Liver (tissue), 9 donors: ENCODE measurements around the gene MYRFL. TPM values are rescaled to one million over a fixed set of nuclear protein-coding genes. Genes with fewer than 3 reads are reported as not detected.

Experiments used
- DNase-seq: peaks from one replicate; pipeline ENCODE4 v3.0.0-alpha.2; 2017; ENCODE audit warnings: low spot score
- H3K27ac ChIP-seq, 2 donors: one replicate each; pipeline ENCODE4 v1.7.0; 2013; ENCODE audit warnings: inconsistent platforms in 2 of 2, low read length in 2 of 2, control low read depth in 1 of 2, low read depth in 1 of 2, mild to moderate bottlenecking in 1 of 2
- H3K27me3 ChIP-seq, 4 donors: one replicate each; pipeline versions ENCODE4 v1.6.1 to v1.7.0; 2013; ENCODE audit warnings: low read length in 3 of 4, inconsistent platforms in 1 of 4, mild to moderate bottlenecking in 1 of 4, moderate library complexity in 1 of 4; ENCODE audit not compliant: control insufficient read depth in 4 of 4, insufficient read depth in 4 of 4
- H3K36me3 ChIP-seq, 4 donors: one replicate each; pipeline versions ENCODE4 v1.6.1 to v1.7.0; 2013; ENCODE audit warnings: low read length in 3 of 4, mild to moderate bottlenecking in 3 of 4, low read depth in 1 of 4, moderate library complexity in 1 of 4; ENCODE audit not compliant: control insufficient read depth in 4 of 4, insufficient read depth in 3 of 4
- H3K4me1 ChIP-seq, 4 donors: one replicate each; pipeline versions ENCODE4 v1.6.1 to v1.7.0; 2013; ENCODE audit warnings: low read length in 3 of 4, mild to moderate bottlenecking in 3 of 4, moderate library complexity in 1 of 4; ENCODE audit not compliant: control insufficient read depth in 4 of 4, insufficient read depth in 4 of 4
- H3K4me3 ChIP-seq, 3 donors: one replicate each; pipeline versions ENCODE4 v1.6.1 to v1.7.0; 2013; ENCODE audit warnings: low read length in 3 of 3, control low read depth in 1 of 3, low read depth in 1 of 3, mild to moderate bottlenecking in 1 of 3
- H3K9ac ChIP-seq, 2 donors: one replicate each; pipeline ENCODE4 v1.7.0; 2013; ENCODE audit warnings: low read length in 2 of 2, mild to moderate bottlenecking in 2 of 2, moderate library complexity in 2 of 2, control low read depth in 1 of 2, low read depth in 1 of 2
- H3K9me3 ChIP-seq, 4 donors: one replicate each; pipeline versions ENCODE4 v1.6.1 to v1.7.0; 2013; ENCODE audit warnings: low read length in 3 of 4; ENCODE audit not compliant: control insufficient read depth in 4 of 4
- ATF3 ChIP-seq: IDR thresholded peaks from 2 replicates; pipeline ENCODE4 v1.6.1; 2016; ENCODE audit warnings: antibody characterized with exemption
- CTCF ChIP-seq: fragments of 150-350 bp; IDR thresholded peaks from 2 replicates; pipeline ENCODE4 v1.5.1; 2017; ENCODE audit warnings: improper control_type of control experiment, low read depth, low read length; ENCODE audit not compliant: missing input control
- FOXA1 ChIP-seq: IDR thresholded peaks from 2 replicates; pipeline ENCODE4 v1.6.1; 2016; ENCODE audit warnings: antibody characterized with exemption
- FOXA2 ChIP-seq: IDR thresholded peaks from 2 replicates; pipeline ENCODE4 v1.6.1; 2016; ENCODE audit warnings: antibody characterized with exemption
- GABPA ChIP-seq, 2 donors: IDR thresholded peaks in 1 of 2; conservative IDR thresholded peaks in 1 of 2; 2 replicates each; pipeline ENCODE4 v1.6.1; 2016; ENCODE audit warnings: antibody characterized with exemption in 2 of 2, mild to moderate bottlenecking in 1 of 2, moderate library complexity in 1 of 2
- HNF4G ChIP-seq: IDR thresholded peaks from 2 replicates; pipeline ENCODE4 v1.6.1; 2016; ENCODE audit warnings: antibody characterized with exemption
- MAX ChIP-seq: IDR thresholded peaks from 2 replicates; pipeline ENCODE4 v1.6.1; 2016; ENCODE audit warnings: antibody characterized with exemption
- NR2F2 ChIP-seq: IDR thresholded peaks from 2 replicates; pipeline ENCODE4 v1.6.1; 2016; ENCODE audit warnings: antibody characterized with exemption
- RAD21 ChIP-seq, 2 donors: IDR thresholded peaks; 2 replicates each; pipeline ENCODE4 v1.6.1; 2016; ENCODE audit warnings: antibody characterized with exemption in 2 of 2, mild to moderate bottlenecking in 2 of 2
- REST ChIP-seq: IDR thresholded peaks from 2 replicates; pipeline ENCODE4 v1.6.1; 2016; ENCODE audit warnings: antibody characterized with exemption, mild to moderate bottlenecking
- RXRA ChIP-seq, 2 donors: IDR thresholded peaks; 2 replicates each; pipeline ENCODE4 v1.6.1; 2017 to 2018; ENCODE audit warnings: antibody characterized with exemption in 2 of 2, mild to moderate bottlenecking in 1 of 2
- SP1 ChIP-seq: IDR thresholded peaks from 2 replicates; pipeline ENCODE4 v1.6.1; 2018; ENCODE audit warnings: antibody characterized with exemption, mild to moderate bottlenecking
- TAF1 ChIP-seq: conservative IDR thresholded peaks from 2 replicates; pipeline ENCODE4 v1.6.1; 2016; ENCODE audit warnings: antibody characterized with exemption, mild to moderate bottlenecking
- YY1 ChIP-seq: IDR thresholded peaks from 2 replicates; pipeline ENCODE4 v1.6.1; 2016; ENCODE audit warnings: antibody characterized with exemption, mild to moderate bottlenecking
- ZBTB33 ChIP-seq: IDR thresholded peaks from 2 replicates; pipeline ENCODE4 v1.6.1; 2016; ENCODE audit warnings: antibody characterized with exemption
- WGBS: extraction: QIAGEN DNeasy Blood & Tissue Kit; methylation state at CpG from one replicate; pipeline ENCODE4 v1.1.7; 2013; 5-methylcytosine and 5-hydroxymethylcytosine counted together
- polyA plus RNA-seq, 2 donors: library from polyadenylated mRNA; stranded (reverse) in 1 of 2; unstranded in 1 of 2; fragments of 200-250 nt in 1 of 2; fragments of >200 nt in 1 of 2; fragmentation: Nextera tagmentation in 1 of 2; extraction: Ambion mirVana in 1 of 2; gene quantifications; one replicate each; pipeline versions ENCODE4 v1.2.1 to v1.2.3, GENCODE V29; 2013 to 2015
- total RNA-seq, 2 donors: library from RNA; depleted of rRNA; stranded (reverse); fragments of >200 nt; gene quantifications; one replicate each; pipeline ENCODE4 v1.2.3, GENCODE V29; 2014
- donor health status: healthy.
- donor health status: healthy.
- donor health status: healthy.
- donor health status: healthy.
- donor health status: healthy.

The MYRFL gene
- total and polyA plus RNA-seq, 4 donors, result under 0.01 to 0.19 (median 0.10) TPM

DNA sequence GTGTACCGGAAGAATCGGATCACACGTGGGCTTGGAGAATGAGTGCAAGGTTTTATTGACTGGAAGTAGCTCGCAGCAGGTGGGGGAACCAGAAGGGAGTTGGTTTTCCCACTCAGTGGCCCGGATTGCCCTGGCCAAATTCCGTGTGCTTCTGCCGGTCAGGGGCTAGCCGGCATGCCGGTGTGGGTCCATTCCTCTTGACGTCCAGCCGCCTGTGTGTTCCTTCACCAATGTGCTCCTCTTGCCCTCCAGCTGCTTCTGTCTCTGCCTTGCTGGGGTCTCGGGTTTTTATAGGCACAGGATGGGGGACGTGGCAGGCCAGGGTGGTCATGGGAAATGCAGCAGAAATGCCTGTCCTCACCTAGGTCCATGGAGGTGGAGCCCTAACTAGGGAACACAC, 11.0 kb downstream of the MYRFL start:
- H3K27ac ChIP-seq, result no peak overlapping the region
- H3K36me3 ChIP-seq, result no peaks in the 10 kb centered on the region
- no peak for DNase-seq
- H3K27me3 ChIP-seq, result no peaks in the 10 kb centered on the region
- WGBS, result 94% methylated on average over 13 of the region's 13 CpGs
- H3K4me3 ChIP-seq, result no peak overlapping the region
- H3K9me3 ChIP-seq, result no peaks in the 10 kb centered on the region
- peaks cover 2 to 7% (median 6%) of the 10 kb centered on the region in 4 donors for H3K4me1 ChIP-seq
- TF ChIP-seq RXRA (IDR thresholded peaks at IDR 0.05) (no peak), NR2F2 (no peak), ZBTB33 (no peak), TAF1 (no peak), FOXA1 (no peak), REST (no peak), HNF4G (no peak), SP1 (no peak), CTCF (no peak), RAD21 (IDR thresholded peaks at IDR 0.05) (no peak)
- H3K9ac ChIP-seq, result no peak overlapping the region

GRCh38 chr12:69837191-69837590, 12.2 kb downstream of the MYRFL start:
- no peak for DNase-seq
- Histone ChIP-seq H3K4me3 (no peak overlapping the region), H3K27ac (no peak overlapping the region), H3K4me1 (peaks cover 2 to 11% (median 9%) of the 10 kb centered on the region in 4 donors), H3K9ac (no peak overlapping the region), H3K27me3 (no peaks in the 10 kb centered on the region), H3K9me3 (no peaks in the 10 kb centered on the region), H3K36me3 (no peaks in the 10 kb centered on the region)
- 90% methylated on average over 4 of the region's 4 CpGs for WGBS
- TF ChIP-seq YY1, result no peak
- TF ChIP-seq FOXA2, result no peak
- TF ChIP-seq ATF3, result no peak
- no peak for TF ChIP-seq GABPA (IDR thresholded peaks at IDR 0.05 in 1 of 2, conservative IDR thresholded peaks at IDR 0.05 in 1 of 2)
- no peak for TF ChIP-seq MAX
- TF ChIP-seq RAD21 (IDR thresholded peaks at IDR 0.05), result no peak
- no peak for TF ChIP-seq ZBTB33
- TF ChIP-seq NR2F2, result no peak
- no peak for TF ChIP-seq TAF1
- no peak for TF ChIP-seq SP1
